ENCODE measurements around the gene RRP36.

Gene RRP36

DNA sequence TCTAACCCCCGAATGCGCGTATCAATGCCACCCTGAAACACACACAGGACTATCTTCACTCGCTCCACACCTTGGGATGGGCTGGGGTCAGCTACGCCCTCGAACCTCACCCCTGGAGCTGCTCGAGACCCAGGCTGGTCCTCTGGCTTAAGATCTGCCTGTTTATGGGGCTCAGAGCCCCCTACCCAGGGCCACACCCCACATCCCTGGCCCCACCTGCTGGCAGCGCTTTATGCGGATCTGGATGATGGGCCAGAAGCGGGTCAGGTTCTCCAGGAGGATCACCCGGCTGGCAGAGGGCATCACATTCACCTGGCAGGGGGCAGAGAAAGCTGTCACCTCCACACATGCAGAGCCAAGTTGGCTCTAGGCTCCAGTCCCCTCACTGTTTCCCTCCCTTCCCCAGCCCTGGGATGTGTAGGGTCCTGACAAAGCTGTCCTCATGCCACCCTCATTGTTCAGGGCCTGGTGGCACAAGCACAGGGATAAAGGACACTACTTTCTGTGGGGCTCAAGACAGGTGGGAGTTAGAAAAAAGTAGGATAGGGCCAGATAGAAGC lies 24.0 kb downstream of the RRP36 start:
- Histone ChIP-seq H4K20me1 (ENCODE audit: control insufficient read depth, insufficient read depth, low read depth, low read length) (no peaks in the 10 kb centered on the region), H3K9me2 (replicated peaks; ENCODE audit: control insufficient read depth, low read length) (no peaks in the 10 kb centered on the region), H3K4me3 (ENCODE audit: low read length) (no peak overlapping the region), H3F3A (ENCODE audit: control insufficient read depth, insufficient read depth) (no peaks in the 10 kb centered on the region), H3K4me1 (ENCODE audit: control insufficient read depth, low read length) (no peaks in the 10 kb centered on the region), H3K27me3 (ENCODE audit: control insufficient read depth, low read length) (no peaks in the 10 kb centered on the region), H3K36me3 (ENCODE audit: control insufficient read depth, low read length) (peaks cover 13% of the 10 kb centered on the region; the same call in 1 of the 2 replicates), H3K79me2 (ENCODE audit: control insufficient read depth, low read length) (no peaks in the 10 kb centered on the region), H3K4me2 (ENCODE audit: low read length) (no peak overlapping the region), H3K27ac (ENCODE audit: low read depth, low read length) (no peak overlapping the region), H3K9me3 (ENCODE audit: control insufficient read depth, insufficient read depth, low read length) (no peaks in the 10 kb centered on the region)
- TF ChIP-seq EZH2phosphoT487 (IDR thresholded peaks at IDR 0.05; ENCODE audit: borderline replicate concordance, low read length) = no peak
- TF ChIP-seq, protein P1, sequence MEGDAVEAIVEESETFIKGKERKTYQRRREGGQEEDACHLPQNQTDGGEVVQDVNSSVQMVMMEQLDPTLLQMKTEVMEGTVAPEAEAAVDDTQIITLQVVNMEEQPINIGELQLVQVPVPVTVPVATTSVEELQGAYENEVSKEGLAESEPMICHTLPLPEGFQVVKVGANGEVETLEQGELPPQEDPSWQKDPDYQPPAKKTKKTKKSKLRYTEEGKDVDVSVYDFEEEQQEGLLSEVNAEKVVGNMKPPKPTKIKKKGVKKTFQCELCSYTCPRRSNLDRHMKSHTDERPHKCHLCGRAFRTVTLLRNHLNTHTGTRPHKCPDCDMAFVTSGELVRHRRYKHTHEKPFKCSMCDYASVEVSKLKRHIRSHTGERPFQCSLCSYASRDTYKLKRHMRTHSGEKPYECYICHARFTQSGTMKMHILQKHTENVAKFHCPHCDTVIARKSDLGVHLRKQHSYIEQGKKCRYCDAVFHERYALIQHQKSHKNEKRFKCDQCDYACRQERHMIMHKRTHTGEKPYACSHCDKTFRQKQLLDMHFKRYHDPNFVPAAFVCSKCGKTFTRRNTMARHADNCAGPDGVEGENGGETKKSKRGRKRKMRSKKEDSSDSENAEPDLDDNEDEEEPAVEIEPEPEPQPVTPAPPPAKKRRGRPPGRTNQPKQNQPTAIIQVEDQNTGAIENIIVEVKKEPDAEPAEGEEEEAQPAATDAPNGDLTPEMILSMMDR (IDR thresholded peaks at IDR 0.05; ENCODE audit: low read depth, low read length, poor library complexity, severe bottlenecking) = no peak

DNA sequence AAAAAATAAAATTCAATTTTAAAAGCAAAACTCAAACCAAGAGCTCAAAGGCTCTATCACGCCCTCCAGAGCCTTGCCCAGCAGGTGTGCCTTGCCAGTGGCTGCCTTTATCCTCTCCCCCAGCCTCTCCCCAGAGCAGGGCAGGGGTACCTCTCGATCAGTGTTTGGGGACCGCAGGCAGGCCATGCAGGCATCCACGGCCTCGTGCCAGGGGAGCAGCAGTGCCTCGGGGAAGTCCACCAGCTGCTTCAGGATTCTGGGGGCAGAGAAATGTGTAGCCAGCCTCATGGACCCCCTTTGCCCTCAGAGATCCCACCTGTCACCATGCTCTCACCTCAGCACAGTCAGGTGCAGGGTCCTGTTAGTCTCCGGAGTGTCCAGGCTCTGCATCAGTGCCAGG lies 26.6 kb downstream of the RRP36 start:
- H3K4me1 ChIP-seq (ENCODE audit: control insufficient read depth, low read length) = peaks cover 6% of the 10 kb centered on the region
- no peaks in the 10 kb centered on the region for H3K9me3 ChIP-seq (ENCODE audit: control insufficient read depth, insufficient read depth, low read length)
- H3K4me3 ChIP-seq (ENCODE audit: low read length) = no peak overlapping the region
- no peaks in the 10 kb centered on the region for H3F3A ChIP-seq (ENCODE audit: control insufficient read depth, insufficient read depth)
- H3K27me3 ChIP-seq (ENCODE audit: control insufficient read depth, low read length) = no peaks in the 10 kb centered on the region
- no peak overlapping the region for H3K27ac ChIP-seq (ENCODE audit: low read depth, low read length)
- H4K20me1 ChIP-seq (ENCODE audit: control insufficient read depth, insufficient read depth, low read depth, low read length) = no peaks in the 10 kb centered on the region
- H3K79me2 ChIP-seq (ENCODE audit: control insufficient read depth, low read length) = peaks cover 5% of the 10 kb centered on the region
- H3K9me2 ChIP-seq (replicated peaks; ENCODE audit: control insufficient read depth, low read length) = no peaks in the 10 kb centered on the region
- H3K36me3 ChIP-seq (ENCODE audit: control insufficient read depth, low read length) = peaks cover 10% of the 10 kb centered on the region; the same call in 1 of the 2 replicates
- H3K4me2 ChIP-seq (ENCODE audit: low read length) = no peak overlapping the region
- TF ChIP-seq, protein P1 (IDR thresholded peaks at IDR 0.05; ENCODE audit: low read depth, low read length, poor library complexity, severe bottlenecking) = no peak
- TF ChIP-seq EZH2phosphoT487 (IDR thresholded peaks at IDR 0.05; ENCODE audit: borderline replicate concordance, low read length) = no peak

DNA sequence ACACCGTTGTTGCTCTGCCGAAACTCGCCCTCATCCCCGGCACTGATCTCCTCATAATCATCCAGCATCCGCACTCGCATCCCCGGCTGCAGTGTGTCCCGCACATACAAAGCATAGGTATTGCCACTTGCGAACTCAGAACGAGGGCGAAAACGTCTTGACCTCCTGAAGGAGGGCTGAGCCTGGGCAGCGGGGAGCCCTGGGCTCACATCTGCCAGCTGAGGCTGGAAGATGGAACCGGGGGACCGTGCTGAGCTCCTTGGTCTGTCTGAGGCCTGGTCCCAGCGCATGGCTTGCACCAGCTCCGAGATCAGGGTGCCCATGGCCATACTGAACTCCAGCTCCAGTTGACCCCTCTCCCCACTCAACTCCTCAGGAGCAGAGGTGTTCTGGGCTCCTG lies 29.6 kb downstream of the RRP36 start:
- Histone ChIP-seq H3K4me2 (ENCODE audit: low read length) (no peak overlapping the region), H3K4me3 (ENCODE audit: low read length) (no peak overlapping the region), H3K36me3 (ENCODE audit: control insufficient read depth, low read length) (peaks cover 14% of the 10 kb centered on the region)

More for the DNA sequence above, 29.6 kb downstream of the RRP36 start:
- H3K9me2 ChIP-seq (replicated peaks; ENCODE audit: control insufficient read depth, low read length) = no peaks in the 10 kb centered on the region
- TF ChIP-seq, protein P1 (IDR thresholded peaks at IDR 0.05; ENCODE audit: low read depth, low read length, poor library complexity, severe bottlenecking) = no peak
- TF ChIP-seq EZH2phosphoT487 (IDR thresholded peaks at IDR 0.05; ENCODE audit: borderline replicate concordance, low read length) = no peak
- no peaks in the 10 kb centered on the region for H3K9me3 ChIP-seq (ENCODE audit: control insufficient read depth, insufficient read depth, low read length)
- H3K4me1 ChIP-seq (ENCODE audit: control insufficient read depth, low read length) = peaks cover 15% of the 10 kb centered on the region
- H3K27me3 ChIP-seq (ENCODE audit: control insufficient read depth, low read length) = no peaks in the 10 kb centered on the region
- H3K27ac ChIP-seq (ENCODE audit: low read depth, low read length) = no peak overlapping the region
- H3K79me2 ChIP-seq (ENCODE audit: control insufficient read depth, low read length) = peaks cover 9% of the 10 kb centered on the region
- peaks cover 9% of the 10 kb centered on the region for H3F3A ChIP-seq (ENCODE audit: control insufficient read depth, insufficient read depth)
- H4K20me1 ChIP-seq (ENCODE audit: control insufficient read depth, insufficient read depth, low read depth, low read length) = no peaks in the 10 kb centered on the region

Measured in DOHH2 (cell line).